GM18511 (cell line): ENCODE measurements around the gene GOT1.

Experiments
- ATAC-seq: cut with Tn5 transposase; IDR thresholded peaks from one replicate; pipeline ENCODE4 v1.9.1; 2021; ENCODE audit warnings: mild to moderate bottlenecking, moderate library complexity; ENCODE audit not compliant: unreplicated experiment

Gene GOT1

DNA sequence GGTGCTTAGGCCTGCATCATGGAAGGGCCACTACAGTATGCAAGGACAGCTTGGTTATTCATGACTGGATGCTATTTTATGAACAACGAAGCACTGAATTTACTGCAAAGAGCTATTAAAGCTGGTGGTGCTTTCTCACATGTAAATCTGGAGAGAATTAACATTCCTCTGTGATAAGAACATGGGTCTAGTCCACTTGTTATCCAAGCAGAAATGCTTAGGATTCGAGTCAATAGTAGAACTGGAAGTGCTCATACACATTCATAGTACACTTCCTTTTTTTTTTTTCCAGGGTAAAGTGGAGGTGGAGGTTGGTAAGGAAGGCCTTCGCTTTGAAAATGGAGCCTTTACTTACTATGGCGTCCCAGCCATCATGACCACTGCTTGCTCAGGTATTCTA lies 66.3 kb downstream of the GOT1 start:
- no peak for ATAC-seq

DNA sequence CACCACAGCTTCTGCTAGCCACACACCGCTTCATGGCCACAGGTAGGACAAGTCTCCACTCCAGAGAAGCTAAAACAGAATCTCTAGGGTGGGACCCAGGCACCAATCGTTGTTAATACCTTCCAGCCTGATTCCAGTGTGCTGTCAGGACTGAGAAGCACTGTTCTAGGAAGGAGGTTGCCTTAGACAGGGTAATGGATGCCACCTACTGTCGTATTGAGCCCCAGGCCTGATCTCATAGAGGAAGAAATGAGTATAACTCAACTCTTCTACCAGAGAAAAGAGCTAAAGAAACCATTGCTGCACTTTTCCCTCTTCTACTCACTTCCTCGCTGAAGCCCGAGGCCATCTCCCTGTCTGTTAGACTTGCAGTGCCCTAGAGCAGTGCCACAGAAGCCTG lies 69.5 kb downstream of the GOT1 start:
- no peak for ATAC-seq

DNA sequence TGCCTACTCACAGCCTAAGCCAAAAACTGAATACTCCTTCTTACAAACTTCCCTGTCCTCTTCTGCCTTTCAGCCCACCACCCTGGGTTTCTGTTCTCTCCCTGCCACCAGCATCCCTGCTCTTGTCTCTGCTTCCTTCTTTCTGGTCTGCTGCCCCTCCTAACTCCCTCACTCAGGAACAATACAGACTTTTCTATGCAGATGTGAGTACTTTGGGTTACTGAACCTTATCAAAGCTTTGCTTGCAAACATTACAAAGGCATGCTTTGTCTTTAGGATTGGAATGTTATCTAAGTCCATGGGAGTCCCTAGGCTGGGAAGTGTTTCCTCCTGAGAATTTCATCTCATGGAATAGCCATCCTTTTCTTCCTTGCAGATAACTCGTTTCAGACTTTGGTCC lies 72.3 kb downstream of the GOT1 start:
- no peak for ATAC-seq

DNA sequence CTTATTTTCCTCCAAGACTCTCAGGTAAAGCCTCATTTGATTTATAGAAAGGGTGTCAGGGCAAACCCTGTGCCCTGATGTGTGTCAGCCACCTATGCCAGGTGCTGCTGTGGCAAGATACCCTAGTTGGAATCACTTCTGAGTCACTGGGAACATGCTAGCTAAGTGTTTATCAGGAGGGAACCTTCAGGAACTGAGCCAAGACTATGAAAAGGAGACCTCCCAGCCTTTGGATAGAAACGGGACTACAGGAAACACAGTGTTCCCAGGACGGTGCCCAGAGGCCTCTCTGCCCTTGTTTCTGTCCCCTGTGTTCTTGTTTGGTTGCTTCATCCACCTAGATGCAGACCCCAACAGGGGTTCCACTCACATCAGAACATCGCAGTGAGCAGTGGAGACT lies 72.7 kb downstream of the GOT1 start:
- no peak for ATAC-seq

DNA sequence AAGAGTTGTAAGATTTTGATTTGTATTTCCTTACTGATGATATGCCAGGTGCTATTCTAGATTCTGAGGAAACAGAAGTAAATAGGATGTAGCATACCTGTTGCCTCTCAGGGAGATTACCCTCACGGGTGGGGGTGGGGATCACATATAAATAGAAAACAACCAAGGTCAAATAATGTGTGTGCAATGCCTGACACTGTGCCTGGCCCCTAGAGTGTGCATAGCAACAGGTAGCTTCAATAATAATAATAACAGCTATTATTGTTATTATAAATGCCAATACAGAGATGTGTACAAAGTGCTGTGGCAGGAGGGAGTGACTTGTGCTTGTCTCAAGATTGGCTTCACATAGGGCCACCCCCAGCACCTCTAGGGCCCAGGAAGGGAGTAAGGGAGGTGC lies 77.2 kb downstream of the GOT1 start:
- no peak for ATAC-seq

DNA sequence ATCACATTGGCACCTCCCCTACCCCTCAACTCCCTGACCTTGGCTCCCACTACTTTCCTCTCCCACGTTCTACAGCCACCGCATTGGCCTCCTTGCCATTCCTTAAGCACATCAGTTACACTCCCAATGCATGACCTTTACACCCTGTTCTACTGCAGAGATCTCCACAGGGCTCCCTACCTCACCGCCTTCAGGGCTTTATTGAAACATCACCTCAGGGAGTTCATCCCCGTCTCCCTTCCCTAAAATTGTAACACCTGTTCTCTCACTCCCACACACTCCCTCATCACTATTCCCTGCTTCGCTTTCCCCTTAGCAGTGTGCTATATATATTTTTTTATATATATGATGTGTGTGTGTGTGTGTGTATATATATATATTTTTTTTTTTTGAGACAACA lies 82.8 kb downstream of the GOT1 start:
- ATAC-seq: no peak
